Cardiac fibroblast (primary cell): Measurements from ENCODE around the gene CP.
"Not testable (repeated sequence)": the region's sequence is repeated elsewhere in the genome, so short reads cannot be mapped to it uniquely, and the experiment has no call there.

Experiments used
- DNase-seq, 2 donors: peaks; one replicate each; pipeline versions ENCODE4 v3.0.0 to v3.0.0-alpha.2; 2010; ENCODE audit warnings: low read depth in 2 of 2
- H3K4me3 ChIP-seq, 2 donors: replicated peaks in 1 of 2; 1 replicate in 1 of 2; 2 replicates in 1 of 2; pipeline ENCODE4 v1.5.1; 2011; ENCODE audit warnings: low read depth in 2 of 2, low read length in 2 of 2, mild to moderate bottlenecking in 2 of 2, moderate library complexity in 1 of 2
- CTCF ChIP-seq: IDR thresholded peaks from one replicate; pipeline ENCODE4 v1.5.1; 2011; ENCODE audit warnings: low read depth, mild to moderate bottlenecking, low read length, inconsistent platforms

The CP gene

GRCh38 chr3:149227591-149228268 is 6.1 kb upstream of the CP start:
- H3K4me3 ChIP-seq, result no peak overlapping the region
- no peak for DNase-seq

GRCh38 chr3:149226776-149227175 is 5.1 kb upstream of the CP start:
- DNase-seq, result no peak
- TF ChIP-seq CTCF, result no peak
- no peak overlapping the region for H3K4me3 ChIP-seq

More at GRCh38 chr3:149227591-149228268, 6.1 kb upstream of the CP start:
- no peak for TF ChIP-seq CTCF

- peak overlapping the region; percentile 29 to 41 for H3K4me3 ChIP-seq
- DNase-seq, result peak; percentile 74 to 95
- no peak for TF ChIP-seq CTCF
These were observed 3.3 kb upstream of the CP start for GRCh38 chr3:149224736-149225594.

GRCh38 chr3:149223461-149223820 is 1.8 kb upstream of the CP start:
- no peak for DNase-seq
- no peak for TF ChIP-seq CTCF
- no peak overlapping the region for H3K4me3 ChIP-seq

- DNase-seq, H3K4me3 ChIP-seq: not testable (repeated sequence)
These were observed 2.1 kb downstream of the CP start for GRCh38 chr3:149219380-149220121.

- TF ChIP-seq CTCF, result no peak
- H3K4me3 ChIP-seq, result no peak overlapping the region
- no peak for DNase-seq
These were observed 4.3 kb downstream of the CP start for GRCh38 chr3:149217347-149217746.
